HepG2 (cell line): ENCODE data around the gene GAS6.

Experiments
- AHDC1 ChIP-seq: sonication (generic); formaldehyde crosslinking; IDR thresholded peaks from 2 replicates; pipeline ENCODE4 v1.5.1; 2020; ENCODE audit warnings: mild to moderate bottlenecking, missing genetic modification reagents, borderline replicate concordance
- ATF7 ChIP-seq, 2 experiments: fragments of 450-650 bp in 1 of 2; sonication (generic) in 1 of 2; formaldehyde crosslinking in 1 of 2; IDR thresholded peaks; 2 replicates each; pipeline versions ENCODE4 v1.4.0 to v1.6.1; 2016 to 2020; ENCODE audit warnings: antibody characterized with exemption in 1 of 2, mild to moderate bottlenecking in 1 of 2, missing genetic modification reagents in 1 of 2
- CTCF ChIP-seq: sonication (generic); formaldehyde crosslinking; IDR thresholded peaks from 2 replicates; pipeline ENCODE4 v1.5.0; 2020; ENCODE audit warnings: mild to moderate bottlenecking, missing genetic modification reagents, moderate library complexity
- EED ChIP-seq: sonication (generic); formaldehyde crosslinking; IDR thresholded peaks from 2 replicates; pipeline ENCODE4 v1.5.0; 2020; ENCODE audit warnings: mild to moderate bottlenecking, missing genetic modification reagents
- NFE2L1 ChIP-seq: sonication (generic); formaldehyde crosslinking; IDR thresholded peaks from 2 replicates; pipeline ENCODE4 v1.4.0; 2020; ENCODE audit warnings: missing genetic modification reagents, mild to moderate bottlenecking, borderline replicate concordance
- NRL ChIP-seq: sonication (generic); formaldehyde crosslinking; IDR thresholded peaks from 2 replicates; pipeline ENCODE4 v1.5.0; 2020; ENCODE audit warnings: missing genetic modification reagents, mild to moderate bottlenecking, moderate library complexity, borderline replicate concordance
- TBX2 ChIP-seq: sonication (generic); formaldehyde crosslinking; IDR thresholded peaks from 2 replicates; pipeline ENCODE4 v1.5.0; 2020; ENCODE audit warnings: missing genetic modification reagents, mild to moderate bottlenecking, borderline replicate concordance
- ZNF232 ChIP-seq: sonication (generic); formaldehyde crosslinking; IDR thresholded peaks from 2 replicates; pipeline ENCODE4 v1.4.0; 2020; ENCODE audit warnings: missing genetic modification reagents, borderline replicate concordance
- ZNF589 ChIP-seq: sonication (generic); formaldehyde crosslinking; conservative IDR thresholded peaks from 2 replicates; pipeline ENCODE4 v1.8.0; 2022; ENCODE audit warnings: mild to moderate bottlenecking, moderate library complexity, missing genetic modification reagents
- ZNF605 ChIP-seq: sonication (generic); formaldehyde crosslinking; IDR thresholded peaks from 2 replicates; pipeline ENCODE4 v1.8.0; 2022; ENCODE audit warnings: mild to moderate bottlenecking, missing genetic modification reagents

DNA sequence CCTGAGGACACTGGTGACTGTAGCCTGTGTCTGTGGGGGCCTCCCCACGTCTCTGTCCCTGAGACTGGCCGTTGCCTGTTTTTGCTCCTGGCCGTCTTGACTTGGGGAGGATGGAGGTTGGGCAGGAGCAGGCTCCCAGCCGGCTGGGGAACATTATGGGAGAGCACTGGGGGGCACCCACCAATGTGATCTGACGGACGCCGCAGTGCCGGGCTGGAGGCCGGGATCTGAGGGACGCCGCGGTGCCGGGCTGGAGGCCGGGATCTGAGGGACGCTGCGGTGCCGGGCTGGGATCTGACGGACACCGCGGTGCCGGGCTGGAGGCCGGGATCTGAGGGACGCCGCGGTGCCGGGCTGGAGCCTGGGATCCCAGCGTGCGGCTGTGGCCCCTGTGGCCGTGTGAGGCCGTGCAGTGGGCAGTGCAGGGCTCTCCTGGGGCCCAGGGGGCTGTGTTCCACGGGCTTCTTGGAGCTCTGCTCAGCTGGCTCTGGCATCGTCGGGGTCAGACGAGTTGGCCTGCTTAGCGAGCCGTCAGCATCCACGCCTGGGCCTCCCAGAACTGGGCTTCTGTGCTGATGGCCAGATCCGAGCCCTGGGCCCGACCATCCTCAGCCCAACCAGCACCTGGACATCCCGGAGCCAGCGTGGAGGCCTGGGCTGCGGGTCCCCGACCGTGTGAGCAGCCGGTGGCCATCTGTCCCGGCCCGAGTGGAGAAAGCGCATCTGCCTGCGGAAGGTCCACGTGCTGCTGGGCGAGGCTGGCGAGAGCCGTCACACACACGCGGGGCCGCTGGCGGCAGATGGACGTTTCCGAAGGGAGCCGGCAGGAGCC is 45.8 kb downstream of the GAS6 start:
- TF ChIP-seq ZNF605 (CRISPR knock-in tag) (no peak), NFE2L1 (CRISPR knock-in tag) (no peak), EED (CRISPR knock-in tag) (no peak), TBX2 (CRISPR knock-in tag) (no peak), AHDC1 (CRISPR knock-in tag) (no peak), ZNF232 (CRISPR knock-in tag) (no peak), NRL (CRISPR knock-in tag) (no peak), ZNF589 (CRISPR knock-in tag) (no peak), ATF7 (IDR thresholded peaks at IDR 0.05) (no peak), ATF7 (CRISPR knock-in tag; IDR thresholded peaks at IDR 0.05) (no peak), CTCF (CRISPR knock-in tag) (no peak)
